Fibroblast of the conjunctiva (primary cell): ENCODE measurements around the gene UTP11.
A peak's percentile ranks its signal among the peaks of the same experiment; 100 is the strongest.

Experiments
- DNase-seq: peaks from one replicate; pipeline ENCODE4 v3.0.0-alpha.2; 2010; ENCODE audit warnings: low read depth

UTP11 gene

GRCh38 chr1:38003261-38004250 is 9.0 kb upstream of the UTP11 start:
- no peak for DNase-seq

- no peak for DNase-seq
Observed at GRCh38 chr1:38004284-38005108, 8.0 kb upstream of the UTP11 start.

GRCh38 chr1:38005195-38006007 is 7.1 kb upstream of the UTP11 start, which contains the start of gene FHL3:
TSS of gene FHL3 (minus strand) at chr1:38005514. CDS start at chr1:37999412, 6,102 bp downstream.
- no peak for DNase-seq

- no peak for DNase-seq
Observed at GRCh38 chr1:38006008-38006828, 6.3 kb upstream of the UTP11 start.

- no peak for DNase-seq
Observed at GRCh38 chr1:38009088-38009840, 3.3 kb upstream of the UTP11 start.

GRCh38 chr1:38009841-38010180 is 2.7 kb upstream of the UTP11 start:
- no peak for DNase-seq

GRCh38 chr1:38013227-38013622 is 691 bp downstream of the UTP11 start:
- no peak for DNase-seq

DNA sequence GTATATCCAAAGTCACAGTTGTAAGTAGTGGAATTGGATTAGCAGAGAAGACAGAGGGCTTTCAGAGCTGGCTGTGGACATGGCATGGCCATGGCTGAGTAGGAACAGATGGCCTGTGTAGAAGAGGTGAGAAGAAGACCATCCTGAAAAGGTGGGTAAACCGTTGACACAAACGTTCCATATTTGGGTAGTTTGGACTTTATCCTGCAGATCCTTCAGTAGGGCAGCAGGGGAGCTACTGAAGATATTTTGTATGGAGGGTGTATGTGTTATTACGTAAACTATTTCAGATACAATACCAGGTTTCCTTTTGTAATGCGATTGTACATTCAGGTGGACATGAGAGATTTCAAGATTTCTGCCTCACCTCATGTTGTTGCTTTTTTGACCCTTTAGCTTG is 1.6 kb downstream of the UTP11 start:
- no peak for DNase-seq

GRCh38 chr1:38014724-38015424 is 2.3 kb downstream of the UTP11 start:
- no peak for DNase-seq

DNA sequence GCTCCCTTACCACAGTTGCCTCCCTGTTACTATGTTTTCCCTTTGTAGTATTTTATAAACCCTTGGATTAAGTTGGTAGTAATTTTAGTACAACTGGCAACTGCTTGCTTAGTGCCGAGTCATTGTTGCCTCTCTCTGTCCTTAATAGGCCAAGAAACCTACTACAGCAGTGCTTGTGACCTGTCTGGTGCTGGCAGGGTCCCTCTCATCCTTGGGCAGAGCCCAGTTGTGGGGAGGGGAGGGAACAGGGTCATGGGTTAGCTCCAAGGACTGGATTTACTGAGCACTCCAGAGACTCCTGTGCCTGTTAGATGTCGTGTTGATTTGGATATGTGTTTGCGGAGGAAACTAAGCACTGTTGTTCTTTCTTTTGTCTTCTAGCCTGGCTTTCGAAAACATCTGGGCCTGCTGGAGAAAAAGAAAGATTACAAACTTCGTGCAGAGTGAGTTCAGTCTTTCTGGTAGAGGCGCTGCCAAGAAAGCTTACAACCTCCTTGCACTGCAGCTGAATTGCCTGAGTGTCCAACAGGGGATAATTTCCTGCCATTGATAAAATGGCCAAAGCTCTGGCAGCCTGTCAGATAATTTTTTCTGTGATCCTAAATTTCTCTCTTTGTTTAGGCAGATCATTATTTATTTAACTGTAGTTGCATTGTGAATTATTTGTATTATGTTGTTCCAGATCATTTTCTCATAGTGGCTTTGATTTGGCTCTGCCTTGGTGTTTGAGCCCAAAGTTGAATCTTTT is 3.6 kb downstream of the UTP11 start:
- DNase-seq: no peak

GRCh38 chr1:38018864-38019343 is 6.4 kb downstream of the UTP11 start:
- no peak for DNase-seq

GRCh38 chr1:38020396-38020795 is 7.9 kb downstream of the UTP11 start:
- no peak for DNase-seq

- DNase-seq: no peak
Observed at GRCh38 chr1:38021969-38022368, 9.4 kb downstream of the UTP11 start.

DNA sequence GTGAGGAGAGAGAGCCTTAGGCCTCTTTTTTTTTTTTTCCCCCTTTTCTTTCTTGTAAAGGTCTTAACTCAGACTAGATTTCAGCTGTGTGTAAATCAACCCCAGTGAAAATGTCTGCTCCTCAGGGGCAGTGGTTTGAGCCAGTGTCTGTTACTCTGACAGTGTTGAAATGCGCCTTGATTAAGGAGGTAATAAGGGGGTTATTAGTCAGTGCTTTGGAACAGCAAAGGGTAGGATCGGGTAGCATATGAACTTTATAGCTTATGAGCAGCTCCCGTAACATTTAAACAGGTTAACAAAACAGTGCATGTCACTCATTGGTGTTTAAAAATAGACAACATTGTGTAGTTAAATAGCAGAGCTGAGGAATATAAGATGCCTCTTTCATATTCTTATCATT is 10.3 kb downstream of the UTP11 start:
- DNase-seq: no peak

GRCh38 chr1:38025233-38025632 is 12.7 kb downstream of the UTP11 start:
- DNase-seq: no peak

- no peak for DNase-seq
Observed at GRCh38 chr1:38025664-38026063, 13.1 kb downstream of the UTP11 start.

- DNase-seq: peak; percentile 24
Observed at GRCh38 chr1:38026592-38027200, 14.2 kb downstream of the UTP11 start.
